ENCODE data around the gene TMEM44.

TMEM44 gene

DNA sequence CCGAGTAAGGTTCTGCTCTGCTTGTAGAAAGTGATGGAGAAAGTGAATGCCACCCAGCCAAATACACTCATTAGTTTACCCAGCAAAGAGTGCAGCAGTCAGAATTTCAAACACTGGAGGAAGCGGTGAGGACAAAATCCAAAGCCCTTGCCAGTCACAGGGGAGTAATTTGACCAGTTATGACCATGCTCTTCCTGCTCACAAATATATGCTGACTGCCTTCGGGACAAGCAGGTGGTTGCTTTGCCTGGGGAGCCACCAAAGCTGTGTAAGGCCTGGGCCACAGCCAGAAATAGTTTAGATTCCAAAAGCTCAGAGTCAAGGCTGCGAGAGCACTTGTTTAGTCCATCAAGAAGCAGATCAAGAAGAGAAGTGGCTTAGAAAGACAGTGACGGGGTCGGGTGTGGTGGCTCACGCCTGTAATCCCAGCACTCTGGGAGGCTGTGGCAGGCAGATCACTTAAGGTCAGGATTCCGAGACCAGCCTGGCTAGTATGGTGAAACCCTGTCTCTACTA, 95.4 kb downstream of the TMEM44 start:
- TF ChIP-seq, protein P1, sequence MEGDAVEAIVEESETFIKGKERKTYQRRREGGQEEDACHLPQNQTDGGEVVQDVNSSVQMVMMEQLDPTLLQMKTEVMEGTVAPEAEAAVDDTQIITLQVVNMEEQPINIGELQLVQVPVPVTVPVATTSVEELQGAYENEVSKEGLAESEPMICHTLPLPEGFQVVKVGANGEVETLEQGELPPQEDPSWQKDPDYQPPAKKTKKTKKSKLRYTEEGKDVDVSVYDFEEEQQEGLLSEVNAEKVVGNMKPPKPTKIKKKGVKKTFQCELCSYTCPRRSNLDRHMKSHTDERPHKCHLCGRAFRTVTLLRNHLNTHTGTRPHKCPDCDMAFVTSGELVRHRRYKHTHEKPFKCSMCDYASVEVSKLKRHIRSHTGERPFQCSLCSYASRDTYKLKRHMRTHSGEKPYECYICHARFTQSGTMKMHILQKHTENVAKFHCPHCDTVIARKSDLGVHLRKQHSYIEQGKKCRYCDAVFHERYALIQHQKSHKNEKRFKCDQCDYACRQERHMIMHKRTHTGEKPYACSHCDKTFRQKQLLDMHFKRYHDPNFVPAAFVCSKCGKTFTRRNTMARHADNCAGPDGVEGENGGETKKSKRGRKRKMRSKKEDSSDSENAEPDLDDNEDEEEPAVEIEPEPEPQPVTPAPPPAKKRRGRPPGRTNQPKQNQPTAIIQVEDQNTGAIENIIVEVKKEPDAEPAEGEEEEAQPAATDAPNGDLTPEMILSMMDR (IDR thresholded peaks at IDR 0.05) = no peak
- peak overlapping the region; percentile 39 to 74 for H3K27ac ChIP-seq
- no peak for DNase-seq (ENCODE audit: low spot score)
- no peak overlapping the region for H3K4me3 ChIP-seq
